Muscle layer of colon (tissue), 2 donors: ENCODE data around the gene KRT5.
"Not testable (repeated sequence)": the region's sequence is repeated elsewhere in the genome, so short reads cannot be mapped to it uniquely, and the experiment has no call there.

Source experiments
- H3K27ac ChIP-seq: one replicate; pipeline ENCODE4 v1.7.0; 2013; ENCODE audit warnings: low read depth, mild to moderate bottlenecking, low read length, moderate library complexity
- H3K27me3 ChIP-seq, 2 donors: one replicate each; pipeline ENCODE4 v1.7.0; 2013; ENCODE audit warnings: low read length in 2 of 2, mild to moderate bottlenecking in 2 of 2; ENCODE audit not compliant: insufficient read depth in 2 of 2, control insufficient read depth in 1 of 2
- H3K36me3 ChIP-seq: one replicate; pipeline ENCODE4 v1.7.0; 2013; ENCODE audit warnings: mild to moderate bottlenecking, low read length; ENCODE audit not compliant: insufficient read depth
- H3K4me1 ChIP-seq: one replicate; pipeline ENCODE4 v1.7.0; 2013; ENCODE audit warnings: mild to moderate bottlenecking, low read length; ENCODE audit not compliant: insufficient read depth
- H3K4me3 ChIP-seq, 2 donors: one replicate each; pipeline ENCODE4 v1.7.0; 2013; ENCODE audit warnings: low read length in 2 of 2, low read depth in 1 of 2, mild to moderate bottlenecking in 1 of 2, moderate library complexity in 1 of 2
- H3K9ac ChIP-seq: one replicate; pipeline ENCODE4 v1.7.0; 2013; ENCODE audit warnings: low read length
- H3K9me3 ChIP-seq: one replicate; pipeline ENCODE4 v1.7.0; 2013; ENCODE audit warnings: mild to moderate bottlenecking, low read length
- donor health status: abdominal sarcoma.
- donor health status: Adenocarcinoma of cecum.

The KRT5 gene

GRCh38 chr12:52487744-52488443, 32.3 kb downstream of the KRT5 start:
- H3K27ac ChIP-seq, H3K9me3 ChIP-seq, H3K27me3 ChIP-seq, H3K36me3 ChIP-seq, H3K9ac ChIP-seq, H3K4me1 ChIP-seq, H3K4me3 ChIP-seq: not testable (repeated sequence)

DNA sequence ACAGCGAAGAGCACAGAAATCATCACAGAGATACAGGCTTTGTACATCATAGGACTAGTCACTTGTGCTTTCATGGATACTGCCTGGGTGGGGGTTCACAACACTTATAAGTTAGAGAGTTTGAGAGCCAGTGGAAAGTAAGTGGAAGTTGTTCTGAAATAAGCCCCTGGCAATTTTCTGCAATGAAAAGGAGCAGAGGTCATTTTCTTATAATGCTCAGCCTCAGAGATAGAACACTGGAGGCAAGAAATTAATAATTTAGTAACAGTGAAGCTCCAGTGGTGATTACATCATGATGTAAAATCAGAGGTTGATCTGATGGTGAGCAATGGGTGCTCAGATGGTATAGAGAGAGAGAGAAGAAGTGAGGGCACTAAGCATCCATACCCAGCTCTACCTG, 33.0 kb downstream of the KRT5 start:
- Histone ChIP-seq H3K4me3 (no peak overlapping the region), H3K27ac (no peak overlapping the region), H3K9me3 (no peaks in the 10 kb centered on the region), H3K9ac (no peak overlapping the region), H3K27me3 (no peaks in the 10 kb centered on the region), H3K4me1 (no peaks in the 10 kb centered on the region), H3K36me3 (no peaks in the 10 kb centered on the region)

DNA sequence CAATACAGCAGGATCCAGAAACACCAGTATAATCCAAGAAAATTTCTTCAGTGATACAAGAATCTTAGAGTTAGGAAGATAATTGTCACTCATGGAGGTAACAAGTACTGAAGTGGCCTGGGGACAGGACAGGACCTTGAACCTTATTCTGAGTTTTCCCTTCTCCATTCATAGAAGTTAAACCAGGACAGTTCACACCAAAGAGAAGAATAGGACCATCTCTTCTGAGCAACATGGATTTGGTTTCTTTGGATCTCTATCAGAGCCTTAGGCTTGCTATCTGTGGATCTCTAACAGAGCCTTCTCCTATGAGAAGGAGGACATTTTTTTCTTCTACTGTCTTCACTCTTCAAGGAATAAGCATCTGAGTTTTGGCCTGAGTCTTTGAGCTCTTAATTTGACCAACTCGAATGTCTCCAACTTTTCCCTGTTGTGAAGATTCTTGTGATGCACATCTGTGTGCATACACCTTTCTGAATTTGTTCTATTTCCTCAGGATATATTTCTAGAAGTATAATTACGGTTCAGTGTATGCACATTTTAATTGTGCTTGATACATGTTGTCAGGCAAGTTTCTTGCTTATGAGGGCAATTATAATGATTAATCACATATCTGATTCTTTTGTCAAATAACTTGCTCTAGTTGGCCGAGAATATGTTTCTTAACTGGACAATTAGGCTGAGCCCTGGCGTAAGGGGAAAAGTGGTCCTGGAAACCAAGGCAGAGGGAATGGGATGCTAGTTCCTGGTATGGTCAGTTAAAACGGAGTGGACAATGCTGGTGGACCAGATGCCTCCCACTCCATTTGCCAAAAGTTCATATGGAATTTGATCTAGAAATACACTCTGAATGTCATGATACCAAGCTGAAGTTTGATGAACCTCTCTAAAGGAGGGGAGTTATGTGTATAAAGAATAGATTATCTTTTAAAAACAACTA, 33.8 kb downstream of the KRT5 start:
- Histone ChIP-seq H3K4me1 (no peaks in the 10 kb centered on the region), H3K27me3 (no peaks in the 10 kb centered on the region), H3K4me3 (no peak overlapping the region), H3K36me3 (no peaks in the 10 kb centered on the region), H3K9ac (no peak overlapping the region), H3K9me3 (no peaks in the 10 kb centered on the region), H3K27ac (no peak overlapping the region)

DNA sequence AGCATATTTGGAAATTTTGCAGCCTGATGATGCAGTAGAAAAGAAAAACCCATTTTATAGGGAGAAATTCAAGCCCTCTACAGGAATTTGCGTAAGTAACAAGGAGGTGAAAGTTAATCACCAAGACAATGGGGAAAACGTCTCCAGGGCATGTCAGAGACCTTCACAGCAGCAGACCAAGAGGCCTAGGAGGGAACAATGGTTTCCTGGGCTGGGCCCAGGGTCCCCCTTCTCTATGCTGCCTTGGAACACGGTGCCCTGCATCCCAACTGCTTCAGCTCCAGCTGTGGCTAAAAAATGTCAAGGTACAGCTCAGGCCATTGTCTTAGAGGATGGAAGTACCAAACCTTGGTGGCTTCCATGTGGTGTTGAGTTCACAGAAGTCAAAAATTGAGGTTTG, 40.1 kb downstream of the KRT5 start:
- Histone ChIP-seq H3K9ac (no peak overlapping the region), H3K9me3 (no peaks in the 10 kb centered on the region), H3K4me3 (no peak overlapping the region), H3K27ac (no peak overlapping the region), H3K4me1 (no peaks in the 10 kb centered on the region), H3K36me3 (no peaks in the 10 kb centered on the region), H3K27me3 (no peaks in the 10 kb centered on the region)

DNA sequence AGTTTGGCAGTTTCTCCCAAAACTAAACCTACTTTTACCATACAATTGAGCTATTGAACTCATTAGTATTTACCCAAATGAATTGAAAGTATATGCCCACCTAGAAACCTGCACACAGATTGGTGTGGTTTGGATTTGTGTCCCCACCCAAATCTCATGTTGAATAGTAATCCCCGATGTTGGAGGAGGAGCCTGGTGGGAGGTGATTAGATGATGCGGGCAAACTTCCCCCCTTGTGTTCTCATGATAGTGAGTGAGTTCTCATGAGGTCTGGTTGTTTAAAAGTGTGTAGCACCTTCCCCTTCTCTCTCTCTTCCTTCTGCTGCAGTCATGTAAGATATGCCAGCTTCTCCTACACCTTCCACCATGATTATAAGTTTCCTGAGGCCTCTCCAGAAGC, 42.5 kb downstream of the KRT5 start:
- H3K36me3 ChIP-seq, result no peaks in the 10 kb centered on the region
- no peak overlapping the region for H3K4me3 ChIP-seq
- H3K4me1 ChIP-seq, result no peaks in the 10 kb centered on the region
- no peak overlapping the region for H3K27ac ChIP-seq
- H3K9me3 ChIP-seq, result no peaks in the 10 kb centered on the region
- no peaks in the 10 kb centered on the region for H3K27me3 ChIP-seq
- H3K9ac ChIP-seq, result no peak overlapping the region

GRCh38 chr12:52474212-52474611, 46.0 kb downstream of the KRT5 start:
- Histone ChIP-seq H3K27me3 (no peaks in the 10 kb centered on the region), H3K9me3 (no peaks in the 10 kb centered on the region), H3K27ac (no peak overlapping the region), H3K4me3 (no peak overlapping the region), H3K36me3 (no peaks in the 10 kb centered on the region), H3K4me1 (no peaks in the 10 kb centered on the region), H3K9ac (no peak overlapping the region)

- Histone ChIP-seq H3K9ac (no peak within 1 kb of the TSS), H3K4me1 (no peaks in the 10 kb centered on the region), H3K27me3 (no peaks in the 10 kb centered on the region), H3K9me3 (no peaks in the 10 kb centered on the region), H3K36me3 (no peaks in the 10 kb centered on the region), H3K27ac (no peak within 1 kb of the TSS), H3K4me3 (no peak within 1 kb of the TSS)
Measured at GRCh38 chr12:52473768-52474167, 46.4 kb downstream of the KRT5 start, which contains the start of gene KRT6C. Gene KRT6C, minus strand, starts transcription at chr12:52473805. Its CDS starts 68 bp downstream, at chr12:52473737.

DNA sequence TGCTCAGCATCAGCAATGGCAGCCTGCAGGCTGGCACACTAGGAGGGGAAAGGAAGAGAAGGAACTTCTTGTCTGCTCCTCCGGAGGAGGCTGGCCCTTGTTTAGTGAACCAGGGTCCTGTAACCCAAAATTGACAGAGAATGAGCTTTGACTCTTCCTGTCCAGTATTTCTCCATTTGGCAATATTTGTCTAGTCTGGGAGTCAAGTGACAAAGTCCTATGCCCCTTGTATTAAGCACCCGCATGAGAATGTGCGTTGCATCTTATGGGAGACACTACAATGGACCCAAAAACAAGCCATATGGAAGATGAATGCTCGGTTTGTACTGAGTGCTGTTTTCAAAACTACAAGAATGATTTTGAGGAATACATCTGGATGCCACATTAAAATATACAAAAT, 50.3 kb downstream of the KRT5 start:
- H3K27ac ChIP-seq, result no peak overlapping the region
- no peaks in the 10 kb centered on the region for H3K27me3 ChIP-seq
- no peak overlapping the region for H3K4me3 ChIP-seq
- no peak overlapping the region for H3K9ac ChIP-seq
- no peaks in the 10 kb centered on the region for H3K9me3 ChIP-seq
- H3K4me1 ChIP-seq, result no peaks in the 10 kb centered on the region
- no peaks in the 10 kb centered on the region for H3K36me3 ChIP-seq

- Histone ChIP-seq H3K4me3 (no peak overlapping the region), H3K27ac (no peak overlapping the region), H3K4me1 (peaks cover 5% of the 10 kb centered on the region), H3K36me3 (no peaks in the 10 kb centered on the region), H3K27me3 (no peaks in the 10 kb centered on the region), H3K9me3 (no peaks in the 10 kb centered on the region), H3K9ac (no peak overlapping the region)
Measured at GRCh38 chr12:52464897-52465296, 55.3 kb downstream of the KRT5 start.
